ENCODE measurements around the gene RNF182.

The RNF182 gene

GRCh38 chr6:13978102-13978640 is 53.4 kb downstream of the RNF182 start:
- H3K27ac ChIP-seq: no peak overlapping the region

DNA sequence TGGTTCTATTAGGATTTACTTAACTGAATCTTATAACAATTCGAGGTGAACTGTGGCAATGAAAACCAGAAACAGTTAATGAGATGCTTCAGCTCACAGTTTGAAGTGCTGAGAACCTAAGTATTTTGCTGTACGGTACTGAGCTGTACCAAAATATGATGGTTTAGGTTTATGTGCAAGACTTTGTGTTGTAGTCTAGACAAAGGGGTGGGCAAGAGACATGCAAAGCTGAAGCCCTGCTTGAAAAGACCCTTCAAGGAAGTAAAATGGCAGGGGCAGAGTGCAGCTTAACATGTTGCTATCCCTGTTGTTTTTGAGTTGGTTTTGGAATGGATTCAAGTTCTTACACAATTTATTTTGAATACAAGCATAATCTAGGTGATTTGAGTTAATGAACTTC is 54.0 kb downstream of the RNF182 start:
- TF ChIP-seq CTCF (conservative IDR thresholded peaks at IDR 0.05) (no peak), ZFX (IDR thresholded peaks at IDR 0.05) (no peak)
- no peak overlapping the region for H3K27ac ChIP-seq

More at GRCh38 chr6:13978102-13978640, 53.4 kb downstream of the RNF182 start:
- TF ChIP-seq ZFX (IDR thresholded peaks at IDR 0.05) (no peak), CTCF (conservative IDR thresholded peaks at IDR 0.05) (no peak)

DNA sequence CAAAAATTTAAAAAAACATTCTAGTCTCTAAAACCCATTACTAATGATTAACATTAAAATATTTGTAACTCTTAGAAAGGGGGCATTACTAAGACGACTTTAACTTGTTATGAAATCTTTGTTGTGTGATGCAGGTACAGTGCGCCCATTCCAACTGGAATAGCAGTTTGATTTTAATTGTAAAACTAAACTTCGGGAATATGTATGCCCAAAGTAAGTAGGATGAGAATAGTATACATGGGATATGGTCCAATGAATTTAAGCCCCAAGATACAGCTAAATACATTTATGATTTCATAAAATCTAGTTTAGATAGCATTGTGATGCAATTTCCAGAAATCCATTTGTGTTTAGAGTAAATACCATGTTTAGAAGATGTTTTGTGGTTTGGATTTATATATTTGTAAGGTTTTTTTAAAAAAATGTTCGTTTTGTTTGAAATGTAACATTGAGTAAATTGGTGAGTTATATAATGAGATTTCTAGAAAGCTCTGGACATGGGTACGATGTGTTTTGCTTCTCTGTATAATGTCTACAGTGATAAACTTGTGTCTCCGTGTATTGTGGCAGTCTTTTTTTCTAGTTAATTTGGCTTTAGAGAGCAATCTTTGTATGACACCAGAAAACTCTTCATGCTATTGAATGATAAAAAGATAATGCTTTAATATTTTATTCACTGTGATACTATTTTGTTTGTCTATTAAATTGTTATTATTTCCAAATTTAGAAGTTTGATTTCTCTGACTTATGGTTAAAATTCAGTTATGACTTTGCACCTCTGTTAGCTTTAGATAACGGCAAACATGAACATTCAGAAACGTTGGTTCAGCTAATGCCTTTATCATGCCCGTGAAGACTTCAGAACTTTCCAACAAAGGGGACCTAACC is 54.8 kb downstream of the RNF182 start:
- TF ChIP-seq ZFX (IDR thresholded peaks at IDR 0.05) (no peak), CTCF (conservative IDR thresholded peaks at IDR 0.05) (no peak)
- no peak overlapping the region for H3K27ac ChIP-seq

DNA sequence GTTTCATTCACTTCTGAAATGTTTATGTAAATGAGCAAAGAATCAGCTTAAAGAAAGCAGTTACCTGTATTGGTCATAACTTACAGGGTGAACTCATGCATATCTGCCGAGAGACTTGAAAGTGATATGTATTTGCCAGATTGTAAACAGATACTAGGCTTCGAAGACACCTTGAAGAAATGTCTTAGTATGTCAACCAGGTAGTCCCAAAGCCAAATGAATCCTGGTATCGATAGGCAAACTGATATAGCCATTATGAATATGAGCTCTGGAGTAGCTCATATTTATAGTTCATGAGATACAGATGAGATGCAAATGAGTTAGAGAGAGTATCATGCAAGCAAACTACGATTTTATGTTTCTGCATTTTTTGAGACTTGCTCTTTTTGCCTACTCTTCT is 55.8 kb downstream of the RNF182 start:
- TF ChIP-seq CTCF (conservative IDR thresholded peaks at IDR 0.05) (no peak), ZFX (IDR thresholded peaks at IDR 0.05) (no peak)
- H3K27ac ChIP-seq: no peak overlapping the region

- TF ChIP-seq ZFX (IDR thresholded peaks at IDR 0.05) (no peak), CTCF (conservative IDR thresholded peaks at IDR 0.05) (no peak)
- no peak overlapping the region for H3K27ac ChIP-seq
Observed at GRCh38 chr6:13985663-13986325, 61.0 kb downstream of the RNF182 start.

DNA sequence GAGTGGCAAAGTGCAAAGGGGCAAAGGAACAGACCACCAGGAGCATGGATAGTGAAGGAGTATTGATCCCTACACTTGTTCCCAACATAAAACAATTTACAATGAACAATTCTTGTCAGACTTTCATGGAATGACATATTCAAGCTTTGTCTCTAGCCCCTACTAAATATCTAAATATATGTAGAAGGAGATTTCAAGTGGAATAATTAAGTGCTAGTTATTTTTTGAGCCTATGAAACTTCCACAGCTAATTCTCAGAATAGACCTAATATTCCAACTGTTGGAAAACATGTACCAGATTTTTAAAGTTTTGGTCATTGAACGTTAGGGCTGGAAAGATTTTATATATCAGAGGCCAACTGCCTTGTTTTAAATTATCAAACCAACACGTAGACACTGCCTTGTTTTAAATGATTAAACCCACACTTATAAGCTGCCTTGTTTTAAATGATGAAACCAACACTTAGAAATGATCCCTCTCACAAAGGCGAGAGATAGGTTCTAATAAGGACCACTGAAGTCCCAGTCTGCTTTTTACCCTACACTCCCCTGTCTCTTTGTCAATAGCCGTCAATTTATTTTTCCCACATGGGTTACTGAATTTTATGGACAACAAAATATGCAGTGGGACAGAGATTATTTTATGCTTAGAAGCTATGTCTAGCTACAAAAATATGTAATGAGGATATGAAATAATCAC is 62.1 kb downstream of the RNF182 start:
- TF ChIP-seq CTCF (conservative IDR thresholded peaks at IDR 0.05) (no peak), ZFX (IDR thresholded peaks at IDR 0.05) (no peak)
- H3K27ac ChIP-seq: no peak overlapping the region

All from C4-2B (cell line).